ENCODE data around the gene PHACTR2.

Gene PHACTR2

DNA sequence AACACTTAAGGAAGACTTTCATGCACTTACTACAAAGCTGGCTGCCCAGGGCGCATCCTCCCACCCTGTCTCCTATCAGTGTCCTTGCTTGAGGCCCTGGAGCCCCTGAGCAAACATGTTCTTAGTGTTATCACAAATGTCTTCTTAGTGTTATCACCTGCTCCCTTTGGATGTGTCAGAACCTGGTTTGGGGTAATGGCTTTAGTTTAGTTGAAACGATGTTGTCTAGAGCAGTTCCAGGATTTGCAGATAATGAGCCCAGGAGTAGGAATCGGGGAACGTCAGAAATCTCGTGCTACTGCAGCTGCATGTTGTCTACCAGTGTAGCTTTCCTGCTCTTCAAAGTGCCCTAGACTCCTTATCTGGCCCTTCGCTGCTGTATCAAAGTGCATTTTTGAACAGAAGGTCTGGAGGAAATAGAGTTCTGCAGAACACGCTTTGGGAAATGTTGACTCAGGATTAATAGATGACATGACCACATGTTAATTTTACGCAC is 69.6 kb downstream of the PHACTR2 start:
- Histone ChIP-seq H3K27ac (no peak overlapping the region), H3K9me3 (no peaks in the 10 kb centered on the region), H3K4me1 (peaks cover 0 to 42% (median 23%) of the 10 kb centered on the region in 4 donors), H3K4me3 (no peak overlapping the region), H3K36me3 (no peaks in the 10 kb centered on the region), H3K27me3 (no peaks in the 10 kb centered on the region)
- no peak for DNase-seq
- TF ChIP-seq, protein P1, sequence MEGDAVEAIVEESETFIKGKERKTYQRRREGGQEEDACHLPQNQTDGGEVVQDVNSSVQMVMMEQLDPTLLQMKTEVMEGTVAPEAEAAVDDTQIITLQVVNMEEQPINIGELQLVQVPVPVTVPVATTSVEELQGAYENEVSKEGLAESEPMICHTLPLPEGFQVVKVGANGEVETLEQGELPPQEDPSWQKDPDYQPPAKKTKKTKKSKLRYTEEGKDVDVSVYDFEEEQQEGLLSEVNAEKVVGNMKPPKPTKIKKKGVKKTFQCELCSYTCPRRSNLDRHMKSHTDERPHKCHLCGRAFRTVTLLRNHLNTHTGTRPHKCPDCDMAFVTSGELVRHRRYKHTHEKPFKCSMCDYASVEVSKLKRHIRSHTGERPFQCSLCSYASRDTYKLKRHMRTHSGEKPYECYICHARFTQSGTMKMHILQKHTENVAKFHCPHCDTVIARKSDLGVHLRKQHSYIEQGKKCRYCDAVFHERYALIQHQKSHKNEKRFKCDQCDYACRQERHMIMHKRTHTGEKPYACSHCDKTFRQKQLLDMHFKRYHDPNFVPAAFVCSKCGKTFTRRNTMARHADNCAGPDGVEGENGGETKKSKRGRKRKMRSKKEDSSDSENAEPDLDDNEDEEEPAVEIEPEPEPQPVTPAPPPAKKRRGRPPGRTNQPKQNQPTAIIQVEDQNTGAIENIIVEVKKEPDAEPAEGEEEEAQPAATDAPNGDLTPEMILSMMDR (IDR thresholded peaks at IDR 0.05): no peak
- intact Hi-C loops (cut with DNase I; ENCODE audit: low total_unique reads): no loop called here

DNA sequence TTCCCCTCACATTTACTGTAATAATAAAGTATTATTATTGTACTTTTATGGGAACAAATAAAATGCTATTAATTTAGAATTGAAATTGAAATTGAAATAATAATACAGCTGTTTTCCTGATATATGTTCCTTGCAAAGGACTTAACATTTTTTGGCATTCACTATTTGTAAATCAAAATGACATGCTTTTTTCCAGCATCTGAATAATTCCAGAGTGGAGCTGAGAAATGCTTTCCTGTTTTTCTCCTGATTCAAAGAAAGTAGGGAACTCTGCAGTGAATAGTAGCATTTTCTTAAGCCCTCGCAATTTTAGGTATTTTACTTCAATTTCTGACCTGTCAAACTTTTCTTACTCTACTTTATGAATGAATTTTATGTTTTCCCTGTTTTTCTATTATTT is 72.1 kb downstream of the PHACTR2 start:
- Histone ChIP-seq H3K4me1 (peaks cover 0 to 37% (median 12%) of the 10 kb centered on the region in 4 donors), H3K36me3 (no peaks in the 10 kb centered on the region)
- intact Hi-C loops (cut with DNase I; ENCODE audit: low total_unique reads): no loop called here

DNA sequence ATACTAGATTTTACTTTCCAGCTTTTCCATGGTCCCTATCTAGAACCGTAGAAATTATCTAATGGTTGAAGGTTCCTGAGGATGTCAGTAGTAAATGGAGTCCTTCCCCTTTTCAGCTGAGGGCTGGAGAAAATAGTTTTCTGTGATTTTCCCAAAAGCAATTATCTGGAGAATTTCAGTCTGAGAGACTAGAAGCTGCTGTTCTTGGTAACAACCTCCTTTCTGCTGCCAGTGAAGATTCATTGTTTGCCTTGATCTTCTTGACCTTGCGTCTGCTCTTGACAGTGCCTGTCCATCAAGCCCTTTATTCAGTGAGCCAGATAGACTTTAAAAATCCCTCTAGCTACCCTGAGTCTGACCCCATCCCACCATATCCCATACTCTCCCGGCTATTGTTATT is 73.1 kb downstream of the PHACTR2 start:
- H3K27ac ChIP-seq: no peak overlapping the region
- intact Hi-C loops (cut with DNase I; ENCODE audit: low total_unique reads): no loop called here

More for the DNA sequence above, 72.1 kb downstream of the PHACTR2 start:
- no peaks in the 10 kb centered on the region for H3K9me3 ChIP-seq
- DNase-seq: no peak
- H3K4me3 ChIP-seq: no peak overlapping the region
- H3K27ac ChIP-seq: no peak overlapping the region
- TF ChIP-seq, protein P1 (IDR thresholded peaks at IDR 0.05): no peak
- no peaks in the 10 kb centered on the region for H3K27me3 ChIP-seq

DNA sequence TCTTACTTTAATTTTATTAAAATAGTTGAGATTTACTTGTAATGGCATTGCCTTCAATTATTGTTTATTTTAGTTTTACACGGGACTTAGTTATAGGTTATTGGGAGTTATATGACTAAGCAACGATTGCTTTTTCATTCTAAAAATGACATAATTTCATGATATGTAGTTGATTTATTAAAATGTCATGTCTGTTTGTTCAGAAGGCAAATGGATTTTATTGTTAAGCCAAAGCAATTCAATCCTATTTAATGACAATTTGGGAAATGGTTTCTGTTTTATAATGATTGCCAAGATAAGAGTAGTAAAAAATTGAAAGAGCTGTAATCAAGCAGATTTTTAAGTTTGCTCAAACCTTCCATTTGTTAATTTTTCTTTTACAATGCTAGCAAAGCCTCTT is 74.7 kb downstream of the PHACTR2 start:
- intact Hi-C loops (cut with DNase I; ENCODE audit: low total_unique reads): no loop called here

More for the DNA sequence above, 73.1 kb downstream of the PHACTR2 start:
- DNase-seq: no peak
- H3K9me3 ChIP-seq: no peaks in the 10 kb centered on the region
- no peaks in the 10 kb centered on the region for H3K27me3 ChIP-seq
- no peak overlapping the region for H3K4me3 ChIP-seq
- peaks cover 0 to 37% (median 5%) of the 10 kb centered on the region in 4 donors for H3K4me1 ChIP-seq
- H3K36me3 ChIP-seq: no peaks in the 10 kb centered on the region
- TF ChIP-seq, protein P1 (IDR thresholded peaks at IDR 0.05): no peak

DNA sequence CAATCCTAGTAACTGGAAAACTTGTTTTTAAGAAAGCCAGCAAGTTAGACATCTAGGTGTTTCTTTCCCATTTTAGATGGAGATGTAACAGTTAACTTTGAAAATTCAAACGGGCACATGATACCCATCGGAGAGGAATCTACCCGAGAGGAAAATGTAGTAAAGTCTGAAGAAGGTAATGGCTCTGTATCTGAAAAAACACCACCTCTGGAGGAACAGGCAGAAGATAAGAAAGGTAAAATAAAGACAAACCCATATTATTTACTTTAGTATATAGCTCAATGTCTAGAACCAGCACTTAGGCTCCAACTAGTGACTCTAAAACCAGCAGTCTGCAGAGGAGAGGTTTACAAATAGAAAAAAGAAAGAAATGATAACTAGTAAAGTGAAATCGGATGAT is 75.9 kb downstream of the PHACTR2 start:
- H3K4me1 ChIP-seq: peaks cover 0 to 29% (median 2%) of the 10 kb centered on the region in 4 donors

More for the DNA sequence above, 74.7 kb downstream of the PHACTR2 start:
- Histone ChIP-seq H3K4me3 (no peak overlapping the region), H3K27me3 (no peaks in the 10 kb centered on the region), H3K9me3 (no peaks in the 10 kb centered on the region), H3K27ac (no peak overlapping the region), H3K4me1 (peaks cover 0 to 29% (median 2%) of the 10 kb centered on the region in 4 donors), H3K36me3 (no peaks in the 10 kb centered on the region)
- DNase-seq: no peak
- TF ChIP-seq, protein P1 (IDR thresholded peaks at IDR 0.05): no peak

More for the DNA sequence above, 75.9 kb downstream of the PHACTR2 start:
- DNase-seq: no peak
- H3K27ac ChIP-seq: peak overlapping the region in 1 of 2 donors; percentile 38
- no peak overlapping the region for H3K4me3 ChIP-seq
- TF ChIP-seq, protein P1 (IDR thresholded peaks at IDR 0.05): no peak
- intact Hi-C loops (cut with DNase I; ENCODE audit: low total_unique reads): no loop called here
- H3K27me3 ChIP-seq: no peaks in the 10 kb centered on the region
- no peaks in the 10 kb centered on the region for H3K9me3 ChIP-seq
- H3K36me3 ChIP-seq: no peaks in the 10 kb centered on the region
